ENCODE results near the gene SLC17A7. TPM values are rescaled to one million over a fixed set of nuclear protein-coding genes. Genes with fewer than 3 reads are reported as not detected.
A peak's percentile ranks its signal among the peaks of the same experiment; 100 is the strongest.

Gene SLC17A7
- total RNA-seq, 2 experiments from 2014 or later = 0.07 to 0.14 TPM

DNA sequence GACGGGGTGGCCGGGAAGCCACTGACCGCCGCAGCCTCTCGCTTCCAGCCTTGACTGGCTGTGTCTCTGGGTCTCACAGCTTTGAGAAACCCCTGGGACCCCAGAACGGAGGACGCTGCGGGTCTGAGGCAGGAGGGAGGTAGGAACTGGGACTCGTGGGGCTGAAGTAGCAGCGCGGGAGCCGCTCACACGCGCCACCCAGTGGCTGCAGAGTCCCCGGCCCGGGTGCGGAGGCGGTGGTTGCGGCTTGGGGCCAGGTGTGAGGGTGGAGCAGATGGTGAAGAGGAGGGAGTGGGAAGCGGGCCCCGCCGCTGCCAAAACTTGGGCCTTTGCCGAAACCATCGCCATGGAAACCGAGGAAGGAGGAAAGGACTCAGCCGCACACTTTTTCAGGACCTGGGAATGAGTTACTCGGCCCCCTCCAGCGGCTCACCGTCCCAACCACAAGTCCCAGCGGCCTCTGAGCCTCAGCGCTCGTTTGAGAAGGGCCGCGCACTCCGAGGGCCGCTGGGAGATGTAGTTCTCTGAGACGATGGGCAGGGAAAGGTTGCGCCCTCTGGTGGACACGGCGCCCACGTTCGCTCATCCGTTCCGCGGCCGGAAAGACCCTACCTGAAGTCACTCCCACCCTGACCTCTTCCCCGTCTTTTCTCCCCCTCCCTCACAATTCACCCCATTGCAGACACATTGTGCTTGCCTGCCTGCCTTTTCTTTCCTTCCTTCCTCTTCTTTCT lies 2.2 kb upstream of the SLC17A7 start:
- peak overlapping the region; percentile 83 for H3K27ac Mint-ChIP-seq
- no peaks in the 10 kb centered on the region for H3K9me3 Mint-ChIP-seq (ENCODE audit: low read depth)
- H3K27me3 Mint-ChIP-seq = peaks cover 37% of the 10 kb centered on the region
- ChIA-PET POLR2A (no interaction called here), CTCF (interaction anchor here (0.6 to 1.9 kb wide), 4 partner anchors 22 to 96 kb away, joined by 3 to 5 read pairs (median 3); no protein-coding TSS in a partner anchor)
- DNase-seq = peak; percentile 97
- peak overlapping the region; percentile 73 for H3K4me3 Mint-ChIP-seq
- intact Hi-C loops (cut with DNase I, micrococcal nuclease) = loop anchor here (1.0 to 5.0 kb wide), 17 partner anchors 8 to 705 kb away; partner anchors contain the start of genes FLT3LG (in 2 of the 2), PIH1D1 (in 2 of the 2), C19orf73 (in 1 of the 2) and DKKL1 (in 1 of the 2)
- H3K36me3 Mint-ChIP-seq (ENCODE audit: low read depth) = peaks cover 17% of the 10 kb centered on the region
- peak; percentile 91 for ATAC-seq
- H3K4me1 Mint-ChIP-seq = peaks cover 33% of the 10 kb centered on the region

DNA sequence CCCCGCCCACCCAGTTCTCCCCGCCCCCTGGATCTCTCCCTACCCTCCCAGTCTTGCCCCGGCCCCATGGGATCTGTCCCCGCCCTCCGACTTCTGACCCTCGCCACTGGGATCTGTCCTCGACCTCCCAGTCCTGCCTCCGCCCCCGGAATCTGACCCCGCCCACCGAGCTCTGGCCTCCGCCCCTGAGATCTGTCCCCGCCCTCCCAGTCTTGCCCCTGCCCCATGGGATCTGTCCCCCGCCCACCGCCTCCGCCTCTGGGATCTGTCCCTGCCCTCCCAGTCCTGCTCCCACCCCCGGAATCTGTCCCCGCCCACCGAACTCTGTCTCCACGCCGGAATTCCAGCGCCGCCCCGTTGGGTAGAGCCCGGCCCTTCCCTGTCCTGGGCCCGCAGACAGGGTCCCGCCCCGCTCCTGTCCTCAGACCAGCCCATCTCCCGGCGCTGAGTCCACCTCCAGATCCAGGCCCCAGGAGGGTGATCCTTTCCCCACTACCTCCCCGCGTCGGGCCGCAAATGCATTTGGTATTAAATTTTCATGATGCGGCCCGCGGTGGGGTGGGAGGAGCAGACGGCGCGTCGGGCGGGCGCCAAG lies 1.5 kb upstream of the SLC17A7 start:
- ChIA-PET POLR2A (interaction anchor here (0.5 kb wide), 1 partner anchor 584 kb away, joined by 4 read pairs; no protein-coding TSS in a partner anchor), CTCF (interaction anchor here (0.7 to 1.9 kb wide), 4 partner anchors 13 to 51 kb away, joined by 3 to 5 read pairs (median 4); no protein-coding TSS in a partner anchor)
- Mint-ChIP-seq H3K4me1 (peaks cover 28% of the 10 kb centered on the region), H3K36me3 (ENCODE audit: low read depth) (peaks cover 11% of the 10 kb centered on the region), H3K4me3 (peak overlapping the region; percentile 73), H3K27me3 (peaks cover 44% of the 10 kb centered on the region), H3K27ac (no peak overlapping the region), H3K9me3 (ENCODE audit: low read depth) (no peaks in the 10 kb centered on the region)
- intact Hi-C loops (cut with DNase I, micrococcal nuclease) = loop anchor here (1.0 to 5.0 kb wide), 17 partner anchors 8 to 704 kb away; partner anchors contain the start of genes FLT3LG (in 2 of the 2), PIH1D1 (in 2 of the 2), C19orf73 (in 1 of the 2) and DKKL1 (in 1 of the 2)
- peak; percentile 84 for DNase-seq
- peak; percentile 13 for ATAC-seq

- Mint-ChIP-seq H3K9me3 (ENCODE audit: low read depth) (no peaks in the 10 kb centered on the region), H3K4me1 (peaks cover 28% of the 10 kb centered on the region), H3K36me3 (ENCODE audit: low read depth) (peaks cover 6% of the 10 kb centered on the region), H3K4me3 (peak overlapping the region; percentile 73), H3K27me3 (peaks cover 49% of the 10 kb centered on the region), H3K27ac (no peak overlapping the region)
- DNase-seq = peak; percentile 54
- POLR2A ChIA-PET = interaction anchor here (0.5 kb wide), 1 partner anchor 585 kb away, joined by 4 read pairs; no protein-coding TSS in a partner anchor
- CTCF ChIA-PET = interaction anchor here (0.6 to 1.9 kb wide), 5 partner anchors 12 to 50 kb away, joined by 3 to 5 read pairs (median 3); no protein-coding TSS in a partner anchor
- intact Hi-C loops (cut with DNase I, micrococcal nuclease) = loop anchor here (2.0 to 5.0 kb wide), 7 partner anchors 35 to 704 kb away; partner anchors contain the start of genes C19orf73 (in 1 of the 2), PPFIA3 (in 1 of the 2), PRMT1 (in 1 of the 2) and RPS11 (in 1 of the 2)
- ATAC-seq = no peak
Measured at GRCh38 chr19:49442354-49442753, 1.0 kb upstream of the SLC17A7 start.

DNA sequence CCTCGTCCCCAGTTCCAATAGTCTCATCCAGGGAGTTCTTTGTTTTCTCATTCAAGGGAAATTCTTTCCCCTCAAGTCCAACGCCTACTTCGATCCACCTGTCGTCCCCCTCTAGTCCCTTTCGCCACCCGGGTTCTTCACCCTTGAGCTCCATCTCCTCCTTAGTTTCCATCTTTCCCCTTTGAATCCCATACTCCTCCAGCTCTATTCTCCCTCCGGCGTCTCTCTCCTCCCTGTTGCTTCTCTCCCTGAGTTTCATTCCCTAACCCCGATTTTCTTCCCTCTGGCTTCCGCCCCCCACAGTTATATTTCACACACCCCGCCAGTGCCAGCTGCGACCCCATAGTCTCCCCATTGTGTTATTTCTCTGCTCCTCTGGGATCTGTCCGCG lies 628 bp upstream of the SLC17A7 start:
- DNase-seq (no peak), ATAC-seq (no peak)
- ChIA-PET CTCF (interaction anchor here (0.6 to 1.9 kb wide), 5 partner anchors 12 to 636 kb away, joined by 3 to 5 read pairs (median 3); no protein-coding TSS in a partner anchor), POLR2A (no interaction called here)
- Mint-ChIP-seq H3K27me3 (peaks cover 53% of the 10 kb centered on the region), H3K4me3 (peak overlapping the region; percentile 73), H3K27ac (no peak overlapping the region), H3K4me1 (peaks cover 28% of the 10 kb centered on the region), H3K36me3 (ENCODE audit: low read depth) (peaks cover 5% of the 10 kb centered on the region), H3K9me3 (ENCODE audit: low read depth) (no peaks in the 10 kb centered on the region)
- intact Hi-C loops (cut with DNase I, micrococcal nuclease) = loop anchor here (2.0 to 5.0 kb wide), 7 partner anchors 35 to 703 kb away; partner anchors contain the start of genes C19orf73 (in 1 of the 2), PPFIA3 (in 1 of the 2), PRMT1 (in 1 of the 2) and RPS11 (in 1 of the 2)

GRCh38 chr19:49440439-49441209 lies 703 bp downstream of the SLC17A7 start:
- DNase-seq = no peak
- Mint-ChIP-seq H3K9me3 (ENCODE audit: low read depth) (no peaks in the 10 kb centered on the region), H3K36me3 (ENCODE audit: low read depth) (no peaks in the 10 kb centered on the region), H3K27ac (no peak overlapping the region), H3K27me3 (peaks cover 63% of the 10 kb centered on the region), H3K4me3 (peak overlapping the region; percentile 7), H3K4me1 (peaks cover 36% of the 10 kb centered on the region)
- ATAC-seq = no peak
- intact Hi-C loops (cut with DNase I, micrococcal nuclease) = loop anchor here in 1 of 2 experiments (5.0 kb wide), 1 partner anchor 33 kb away; no protein-coding TSS in a partner anchor
- ChIA-PET POLR2A (no interaction called here), CTCF (interaction anchor here (0.6 to 1.5 kb wide), 3 partner anchors 11 to 134 kb away, joined by 3 to 4 read pairs (median 4); no protein-coding TSS in a partner anchor)

DNA sequence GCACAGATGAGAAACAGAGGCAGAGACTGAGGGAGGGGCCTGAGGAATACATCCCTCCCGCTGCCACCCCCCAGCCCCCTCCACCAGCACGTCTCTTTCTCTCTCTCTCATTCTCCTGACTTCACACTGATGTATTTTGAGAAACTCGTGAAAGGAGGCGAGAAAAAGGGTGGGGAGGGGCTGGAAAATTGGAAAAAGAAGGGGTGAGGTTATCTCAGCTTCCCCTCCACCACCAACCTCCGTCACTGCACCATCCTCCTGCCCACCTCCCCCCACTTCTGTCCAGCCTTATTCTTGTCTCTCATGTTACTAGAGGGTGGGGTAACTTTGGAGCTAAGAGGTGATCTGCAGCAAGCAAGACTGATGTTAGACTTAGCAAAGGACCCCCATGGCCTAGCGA lies 1.5 kb downstream of the SLC17A7 start:
- Mint-ChIP-seq H3K4me3 (no peak overlapping the region), H3K36me3 (ENCODE audit: low read depth) (no peaks in the 10 kb centered on the region), H3K9me3 (ENCODE audit: low read depth) (no peaks in the 10 kb centered on the region), H3K27me3 (peaks cover 70% of the 10 kb centered on the region), H3K4me1 (peaks cover 32% of the 10 kb centered on the region), H3K27ac (no peak overlapping the region)
- CTCF ChIA-PET = interaction anchor here (0.6 to 1.5 kb wide), 4 partner anchors 10 to 297 kb away, joined by 3 to 4 read pairs (median 4); no protein-coding TSS in a partner anchor
- intact Hi-C loops (cut with DNase I, micrococcal nuclease) = loop anchor here in 1 of 2 experiments (5.0 kb wide), 1 partner anchor 33 kb away; no protein-coding TSS in a partner anchor
- POLR2A ChIA-PET = no interaction called here
- ATAC-seq (no peak), DNase-seq (no peak)

DNA sequence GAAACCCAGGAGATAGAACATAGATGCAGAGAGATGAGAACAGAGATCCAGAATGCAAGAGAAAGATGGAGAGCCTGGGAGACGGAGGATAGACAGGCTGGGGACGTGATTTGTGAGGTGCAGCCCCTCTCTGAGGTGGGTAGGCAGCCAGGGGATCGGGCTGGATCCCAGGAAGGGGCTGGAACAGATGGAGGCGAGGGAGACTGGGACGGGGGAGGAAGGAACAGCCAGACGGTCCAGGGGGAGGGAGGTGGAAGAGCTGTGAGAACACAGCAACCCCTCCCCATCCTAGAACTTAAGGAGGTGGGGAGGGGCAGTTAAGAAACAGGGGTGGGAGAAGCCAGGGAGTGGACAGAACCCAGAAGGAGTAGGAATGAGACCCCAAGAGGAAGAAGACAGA lies 3.1 kb downstream of the SLC17A7 start:
- Mint-ChIP-seq H3K9me3 (ENCODE audit: low read depth) (no peaks in the 10 kb centered on the region), H3K4me1 (peaks cover 31% of the 10 kb centered on the region), H3K4me3 (no peak overlapping the region), H3K27ac (no peak overlapping the region), H3K36me3 (ENCODE audit: low read depth) (no peaks in the 10 kb centered on the region), H3K27me3 (peaks cover 79% of the 10 kb centered on the region)
- POLR2A ChIA-PET = no interaction called here
- CTCF ChIA-PET = no interaction called here
- no peak for DNase-seq
- ATAC-seq = no peak
- intact Hi-C loops (cut with DNase I, micrococcal nuclease) = no loop called here

GRCh38 chr19:49437231-49437630 lies 4.1 kb downstream of the SLC17A7 start:
- no peak overlapping the region for H3K4me3 Mint-ChIP-seq
- peaks cover 81% of the 10 kb centered on the region for H3K27me3 Mint-ChIP-seq
- no peaks in the 10 kb centered on the region for H3K36me3 Mint-ChIP-seq (ENCODE audit: low read depth)
- H3K4me1 Mint-ChIP-seq = peaks cover 28% of the 10 kb centered on the region
- no peaks in the 10 kb centered on the region for H3K9me3 Mint-ChIP-seq (ENCODE audit: low read depth)
- CTCF ChIA-PET = no interaction called here
- DNase-seq = no peak
- H3K27ac Mint-ChIP-seq = no peak overlapping the region
- ATAC-seq = no peak
- POLR2A ChIA-PET = interaction anchor here (1.9 kb wide), 1 partner anchor 11 kb away, joined by 4 read pairs; no protein-coding TSS in a partner anchor
- intact Hi-C loops (cut with DNase I, micrococcal nuclease) = no loop called here

GRCh38 chr19:49436381-49437017 lies 4.8 kb downstream of the SLC17A7 start:
- H3K27ac Mint-ChIP-seq = no peak overlapping the region
- CTCF ChIA-PET = interaction anchor here (0.6 to 1.0 kb wide), 2 partner anchors 11 to 1964 kb away, joined by 3 read pairs; partner anchors contain the start of gene GFY
- H3K9me3 Mint-ChIP-seq (ENCODE audit: low read depth) = no peaks in the 10 kb centered on the region
- ATAC-seq (peak; percentile 54), DNase-seq (peak; percentile 89)
- peak overlapping the region; percentile 4 for H3K4me3 Mint-ChIP-seq
- H3K27me3 Mint-ChIP-seq = peaks cover 78% of the 10 kb centered on the region
- POLR2A ChIA-PET = interaction anchor here (1.9 kb wide), 1 partner anchor 10 kb away, joined by 4 read pairs; no protein-coding TSS in a partner anchor
- peaks cover 24% of the 10 kb centered on the region for H3K4me1 Mint-ChIP-seq
- intact Hi-C loops (cut with DNase I, micrococcal nuclease) = no loop called here
- no peaks in the 10 kb centered on the region for H3K36me3 Mint-ChIP-seq (ENCODE audit: low read depth)

DNA sequence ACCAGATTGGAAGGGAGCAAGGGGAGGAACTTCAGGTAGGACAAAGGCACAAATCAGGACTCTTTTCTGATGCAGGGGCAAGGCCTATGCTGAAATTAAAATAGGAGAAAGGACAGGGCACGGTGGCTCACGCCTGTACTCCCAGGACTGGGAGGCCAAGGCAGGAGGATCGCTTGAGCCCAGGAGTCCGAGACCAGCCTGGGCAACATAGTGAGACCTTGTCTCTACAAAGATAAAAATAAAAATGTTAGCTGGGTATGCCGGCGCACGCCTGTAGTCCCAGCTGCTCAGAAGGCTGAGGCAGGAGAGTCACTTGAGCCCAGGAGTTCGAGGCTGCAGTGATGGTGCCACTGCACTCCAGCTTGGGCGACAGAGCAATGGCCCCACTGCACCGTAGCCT lies 5.7 kb downstream of the SLC17A7 start:
- H3K9me3 Mint-ChIP-seq (ENCODE audit: low read depth) = no peaks in the 10 kb centered on the region
- H3K36me3 Mint-ChIP-seq (ENCODE audit: low read depth) = no peaks in the 10 kb centered on the region
- DNase-seq (no peak), ATAC-seq (no peak)
- intact Hi-C loops (cut with DNase I, micrococcal nuclease) = no loop called here
- H3K4me3 Mint-ChIP-seq = no peak overlapping the region
- peaks cover 20% of the 10 kb centered on the region for H3K4me1 Mint-ChIP-seq
- H3K27ac Mint-ChIP-seq = no peak overlapping the region
- ChIA-PET POLR2A (interaction anchor here (1.9 kb wide), 1 partner anchor 9 kb away, joined by 4 read pairs; no protein-coding TSS in a partner anchor), CTCF (interaction anchor here (0.7 to 1.3 kb wide), 3 partner anchors 10 to 46 kb away, joined by 3 to 6 read pairs (median 3); partner anchors contain the start of gene GFY)
- H3K27me3 Mint-ChIP-seq = peaks cover 79% of the 10 kb centered on the region

All from activated CD4-positive, alpha-beta T cell treated with anti-CD3 and anti-CD28 coated beads for 36 hours (primary cell).